ENCODE results near the gene MAML2. TPM values are rescaled to one million over a fixed set of nuclear protein-coding genes. Genes with fewer than 3 reads are reported as not detected.
"Not testable (repeated sequence)": the region's sequence is repeated elsewhere in the genome, so short reads cannot be mapped to it uniquely, and the experiment has no call there.

MAML2 gene
- total RNA-seq, 1 donor, result 20.1 TPM

DNA sequence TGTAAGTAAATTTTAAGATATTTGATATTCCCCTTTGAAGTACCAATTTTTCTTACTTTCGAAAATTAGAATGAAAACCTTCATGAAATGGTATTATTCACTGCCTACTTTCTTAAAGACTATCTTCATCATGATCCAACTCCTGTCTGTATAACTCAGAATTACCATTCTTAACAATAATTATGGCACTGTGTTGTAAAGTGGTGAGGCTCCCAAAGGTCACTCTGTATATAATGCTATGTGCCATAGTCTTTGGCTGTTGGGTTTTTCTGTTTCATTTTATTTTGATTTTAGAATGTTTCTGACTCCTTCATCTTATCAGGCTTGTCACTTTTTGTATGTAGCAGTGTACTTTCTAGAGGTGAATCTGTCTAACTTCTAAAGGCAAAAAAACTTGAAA lies 52.4 kb downstream of the MAML2 start:
- TF ChIP-seq, protein P1, sequence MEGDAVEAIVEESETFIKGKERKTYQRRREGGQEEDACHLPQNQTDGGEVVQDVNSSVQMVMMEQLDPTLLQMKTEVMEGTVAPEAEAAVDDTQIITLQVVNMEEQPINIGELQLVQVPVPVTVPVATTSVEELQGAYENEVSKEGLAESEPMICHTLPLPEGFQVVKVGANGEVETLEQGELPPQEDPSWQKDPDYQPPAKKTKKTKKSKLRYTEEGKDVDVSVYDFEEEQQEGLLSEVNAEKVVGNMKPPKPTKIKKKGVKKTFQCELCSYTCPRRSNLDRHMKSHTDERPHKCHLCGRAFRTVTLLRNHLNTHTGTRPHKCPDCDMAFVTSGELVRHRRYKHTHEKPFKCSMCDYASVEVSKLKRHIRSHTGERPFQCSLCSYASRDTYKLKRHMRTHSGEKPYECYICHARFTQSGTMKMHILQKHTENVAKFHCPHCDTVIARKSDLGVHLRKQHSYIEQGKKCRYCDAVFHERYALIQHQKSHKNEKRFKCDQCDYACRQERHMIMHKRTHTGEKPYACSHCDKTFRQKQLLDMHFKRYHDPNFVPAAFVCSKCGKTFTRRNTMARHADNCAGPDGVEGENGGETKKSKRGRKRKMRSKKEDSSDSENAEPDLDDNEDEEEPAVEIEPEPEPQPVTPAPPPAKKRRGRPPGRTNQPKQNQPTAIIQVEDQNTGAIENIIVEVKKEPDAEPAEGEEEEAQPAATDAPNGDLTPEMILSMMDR (IDR thresholded peaks at IDR 0.05; ENCODE audit: insufficient read depth, low read length), result no peak
- no peak for DNase-seq (ENCODE audit: low read depth)
- no peak overlapping the region for H3K4me3 ChIP-seq (ENCODE audit: low read depth, low read length)

DNA sequence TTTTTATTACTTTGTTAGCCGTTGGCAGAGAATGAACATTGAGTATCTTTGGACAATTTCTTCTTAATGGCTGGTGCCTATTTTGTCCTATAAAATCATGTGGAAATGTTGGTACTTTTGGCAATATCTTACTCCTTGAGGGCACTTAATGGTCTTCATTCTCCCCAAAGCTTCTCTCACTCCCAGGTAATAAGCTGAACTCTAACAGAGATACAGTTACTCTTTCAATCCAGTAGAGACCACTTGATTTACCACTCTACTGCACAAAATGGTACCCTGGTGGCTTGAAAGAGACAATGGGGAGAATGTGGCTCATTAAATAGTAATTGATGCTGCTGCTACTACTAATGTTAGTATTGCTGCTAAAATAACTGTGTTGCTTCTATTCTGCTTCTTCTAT lies 53.0 kb downstream of the MAML2 start:
- H3K4me3 ChIP-seq (ENCODE audit: low read depth, low read length), result no peak overlapping the region
- no peak for DNase-seq (ENCODE audit: low read depth)
- TF ChIP-seq, protein P1 (IDR thresholded peaks at IDR 0.05; ENCODE audit: insufficient read depth, low read length), result no peak

DNA sequence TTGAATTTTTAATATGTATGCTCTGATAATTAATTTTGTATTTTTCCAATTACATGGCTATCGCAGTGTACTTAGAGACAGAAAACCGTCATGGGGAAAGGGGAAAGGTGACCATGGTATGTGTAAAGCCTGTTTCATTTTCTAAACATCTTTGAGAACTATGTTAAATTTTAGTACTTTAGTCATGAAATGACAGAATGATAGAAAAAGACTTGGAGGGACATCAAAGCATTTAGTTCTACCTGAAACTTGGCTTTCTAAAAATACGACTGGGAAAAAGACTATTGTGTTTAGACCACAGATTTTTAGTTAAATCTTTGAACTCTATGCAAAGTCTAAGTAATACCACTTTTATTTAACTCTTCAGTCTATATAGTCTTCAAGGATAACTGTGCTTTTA lies 54.1 kb downstream of the MAML2 start:
- no peak overlapping the region for H3K4me3 ChIP-seq (ENCODE audit: low read depth, low read length)
- DNase-seq (ENCODE audit: low read depth), result no peak
- TF ChIP-seq, protein P1 (IDR thresholded peaks at IDR 0.05; ENCODE audit: insufficient read depth, low read length), result no peak

DNA sequence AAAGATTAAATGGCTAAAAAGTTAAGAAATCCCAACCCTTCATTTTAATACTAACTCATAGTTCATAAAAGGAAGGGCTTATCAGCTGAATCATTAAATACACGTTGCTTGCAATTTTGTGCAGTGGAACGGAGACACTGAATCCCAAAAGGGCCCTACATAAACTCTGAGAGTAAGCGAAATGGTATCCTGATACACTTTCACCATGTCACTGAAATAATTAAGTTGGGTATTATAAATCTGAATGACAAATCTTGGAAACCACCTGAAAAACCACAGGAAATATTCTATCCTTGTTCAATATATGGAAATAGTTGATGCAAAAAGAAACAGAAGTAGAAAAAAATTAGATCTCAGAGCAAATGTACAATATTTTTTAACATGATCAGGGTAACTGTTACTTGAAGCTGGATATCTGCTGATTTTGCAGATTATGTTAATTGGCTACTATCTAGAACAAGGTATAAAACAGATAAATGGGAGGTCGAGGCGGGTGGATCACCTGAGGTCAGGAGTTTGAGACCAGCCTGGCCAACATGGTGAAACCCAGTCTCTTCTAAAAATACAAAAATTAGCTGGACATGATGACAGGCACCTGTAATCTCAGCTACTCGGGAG lies 55.1 kb downstream of the MAML2 start:
- H3K4me3 ChIP-seq (ENCODE audit: low read depth, low read length), result no peak overlapping the region
- TF ChIP-seq, protein P1 (IDR thresholded peaks at IDR 0.05; ENCODE audit: insufficient read depth, low read length), result no peak
- peak; percentile 62 for DNase-seq (ENCODE audit: low read depth)

DNA sequence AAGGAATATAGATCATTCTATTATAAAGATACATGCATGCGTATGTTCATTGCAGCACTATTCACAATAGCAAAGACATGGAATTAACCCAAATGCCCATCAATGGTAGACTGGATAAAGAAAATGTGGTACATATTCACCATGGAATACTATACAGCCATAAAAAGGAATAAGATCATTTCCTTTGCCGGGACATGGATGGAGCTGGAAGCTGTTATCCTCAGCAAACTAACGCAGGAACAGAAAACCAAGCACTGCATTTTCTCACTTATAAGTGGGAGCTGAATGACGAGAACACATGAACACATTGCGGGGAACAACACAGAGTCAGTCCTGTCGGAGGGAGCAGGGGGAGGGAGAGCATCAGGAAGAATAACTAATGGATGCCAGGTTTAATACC lies 57.0 kb downstream of the MAML2 start:
- not testable (repeated sequence) for DNase-seq (ENCODE audit: low read depth); H3K4me3 ChIP-seq (ENCODE audit: low read depth, low read length)

DNA sequence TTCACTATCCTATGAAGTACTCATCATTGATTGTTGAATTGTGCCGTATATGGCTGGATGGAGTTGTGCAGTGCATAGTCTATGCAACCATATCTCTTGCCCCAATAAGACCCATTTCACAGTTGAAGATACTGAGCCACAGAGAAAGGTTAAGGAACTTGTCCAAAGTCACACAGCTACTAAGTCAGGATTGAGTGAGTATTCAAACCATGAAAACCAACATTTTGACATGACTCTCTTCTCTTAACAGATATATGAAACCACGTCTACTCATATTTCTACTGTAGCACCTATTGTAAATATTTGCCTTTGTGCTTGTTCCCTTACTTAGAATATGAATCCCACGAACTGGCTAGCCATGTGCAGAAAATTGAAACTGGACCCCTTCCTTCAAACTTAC lies 58.1 kb downstream of the MAML2 start:
- no peak overlapping the region for H3K4me3 ChIP-seq (ENCODE audit: low read depth, low read length)
- no peak for DNase-seq (ENCODE audit: low read depth)

DNA sequence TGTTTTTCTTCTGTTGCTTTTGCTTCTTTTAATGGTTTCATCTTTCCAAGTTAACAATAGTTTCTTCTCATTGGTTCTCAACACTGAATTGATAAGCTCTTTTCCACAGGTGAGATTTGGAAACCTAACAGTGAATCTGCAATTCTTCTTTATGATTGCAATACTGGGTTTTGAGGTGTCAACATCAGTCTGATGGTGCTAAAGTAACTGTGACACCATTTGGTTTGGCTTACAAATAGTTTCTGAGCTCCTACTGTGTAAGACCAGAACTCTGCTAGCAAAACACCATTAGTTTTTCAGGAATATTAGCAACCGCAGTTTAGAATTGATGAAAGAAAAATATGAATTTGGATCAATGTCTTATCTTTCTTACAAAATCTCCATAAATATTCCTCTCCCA lies 58.6 kb downstream of the MAML2 start:
- H3K4me3 ChIP-seq (ENCODE audit: low read depth, low read length), result no peak overlapping the region
- DNase-seq (ENCODE audit: low read depth), result no peak
- TF ChIP-seq, protein P1 (IDR thresholded peaks at IDR 0.05; ENCODE audit: insufficient read depth, low read length), result no peak

More for the DNA sequence above, 58.1 kb downstream of the MAML2 start:
- TF ChIP-seq, protein P1 (IDR thresholded peaks at IDR 0.05; ENCODE audit: insufficient read depth, low read length), result no peak

All from fibroblast of the aortic adventitia (primary cell).